H7 (cell line): Measurements from ENCODE around the gene TWNK. TPM values are rescaled to one million over a fixed set of nuclear protein-coding genes. Genes with fewer than 3 reads are reported as not detected.

Experiments
- DNase-seq: peaks from one replicate; pipeline ENCODE4 v3.0.0; 2012
- H3K27me3 ChIP-seq: 2 replicates; pipeline ENCODE4 v1.6.0; 2011; ENCODE audit warnings: mild to moderate bottlenecking, low read length; ENCODE audit not compliant: control insufficient read depth, insufficient read depth
- H3K36me3 ChIP-seq: replicated peaks from 2 replicates; pipeline ENCODE4 v1.5.1; 2011; ENCODE audit warnings: low read length; ENCODE audit not compliant: control insufficient read depth, insufficient read depth
- H3K4me3 ChIP-seq: 2 replicates; pipeline ENCODE4 v1.5.1; 2011; ENCODE audit warnings: low read depth, mild to moderate bottlenecking, control low read depth, low read length, moderate library complexity; ENCODE audit not compliant: insufficient read depth
- total RNA-seq: library from RNA; depleted of rRNA; stranded (reverse); fragments of >200 nt; shearing (Covaris generic); gene quantifications from 2 replicates; pipeline ENCODE4 v1.2.3, GENCODE V29; 2014

TWNK gene
- total RNA-seq, 1 experiment from 2014 or later = 16.0 TPM

GRCh38 chr10:100997360-100998182 lies 10.2 kb downstream of the TWNK start:
- peaks cover 14% of the 10 kb centered on the region for H3K36me3 ChIP-seq
- peak overlapping the region; percentile 95 for H3K4me3 ChIP-seq
- no peaks in the 10 kb centered on the region for H3K27me3 ChIP-seq
- DNase-seq = peak; percentile 96

- H3K27me3 ChIP-seq = no peaks in the 10 kb centered on the region
- H3K36me3 ChIP-seq = peaks cover 18% of the 10 kb centered on the region
- H3K4me3 ChIP-seq = peak overlapping the region; percentile 95
- peak; percentile 95 for DNase-seq
These were observed 11.0 kb downstream of the TWNK start for GRCh38 chr10:100998183-100998990.

GRCh38 chr10:100998991-100999741 lies 11.8 kb downstream of the TWNK start:
- DNase-seq = peak; percentile 96
- H3K36me3 ChIP-seq = peaks cover 13% of the 10 kb centered on the region
- no peaks in the 10 kb centered on the region for H3K27me3 ChIP-seq
- H3K4me3 ChIP-seq = peak overlapping the region; percentile 95

- Histone ChIP-seq H3K27me3 (no peaks in the 10 kb centered on the region), H3K4me3 (peak within 1 kb of the TSS; percentile 95), H3K36me3 (peaks cover 10% of the 10 kb centered on the region)
- peak; percentile 88 for DNase-seq
These were observed 12.4 kb downstream of the TWNK start, which contains the start of gene LZTS2 for GRCh38 chr10:100999742-101000126. Gene LZTS2, plus strand, starts transcription at chr10:100999808. Its CDS starts 2,731 bp downstream, at chr10:101002539.

GRCh38 chr10:101000127-101000914 lies 13.0 kb downstream of the TWNK start:
- Histone ChIP-seq H3K36me3 (peaks cover 10% of the 10 kb centered on the region), H3K4me3 (peak overlapping the region; percentile 95), H3K27me3 (no peaks in the 10 kb centered on the region)
- peak; percentile 79 for DNase-seq

DNA sequence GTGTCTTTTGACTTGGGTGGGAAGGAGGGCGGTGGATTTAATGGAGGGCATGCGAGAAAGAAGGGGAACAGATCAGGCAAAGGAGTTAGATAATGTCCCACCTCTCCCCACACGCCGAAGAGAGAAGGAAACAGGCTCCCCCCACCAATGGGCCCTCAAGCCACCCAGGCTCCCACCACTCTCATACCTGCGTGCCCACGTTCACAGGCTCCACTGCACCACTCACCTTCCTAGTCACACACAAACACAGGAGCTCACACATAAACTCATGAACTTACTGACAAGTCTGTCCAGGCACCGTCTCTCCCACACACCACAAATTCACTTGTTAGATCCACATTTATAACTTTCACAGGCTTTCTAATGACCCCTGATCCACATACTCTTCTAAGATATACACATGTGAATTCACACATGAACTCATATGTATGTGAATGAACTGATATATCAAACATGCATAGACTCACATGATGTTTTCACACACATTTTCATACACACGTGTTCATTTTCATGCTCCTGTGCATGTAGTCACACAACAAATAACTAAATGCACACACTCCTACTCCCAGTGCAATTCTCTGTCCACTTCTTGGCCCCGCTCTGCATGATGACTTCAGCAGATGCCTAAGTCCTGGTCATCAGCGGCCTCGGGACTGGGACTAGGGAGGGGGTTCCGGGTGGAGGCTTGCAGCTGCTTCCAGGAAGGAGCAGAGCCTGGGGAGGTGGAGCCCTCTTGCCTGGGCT lies 13.7 kb downstream of the TWNK start:
- H3K36me3 ChIP-seq = peaks cover 12% of the 10 kb centered on the region
- H3K4me3 ChIP-seq = no peak overlapping the region; the same call in none of the 2 replicates
- no peaks in the 10 kb centered on the region for H3K27me3 ChIP-seq
- DNase-seq = peak; percentile 62

DNA sequence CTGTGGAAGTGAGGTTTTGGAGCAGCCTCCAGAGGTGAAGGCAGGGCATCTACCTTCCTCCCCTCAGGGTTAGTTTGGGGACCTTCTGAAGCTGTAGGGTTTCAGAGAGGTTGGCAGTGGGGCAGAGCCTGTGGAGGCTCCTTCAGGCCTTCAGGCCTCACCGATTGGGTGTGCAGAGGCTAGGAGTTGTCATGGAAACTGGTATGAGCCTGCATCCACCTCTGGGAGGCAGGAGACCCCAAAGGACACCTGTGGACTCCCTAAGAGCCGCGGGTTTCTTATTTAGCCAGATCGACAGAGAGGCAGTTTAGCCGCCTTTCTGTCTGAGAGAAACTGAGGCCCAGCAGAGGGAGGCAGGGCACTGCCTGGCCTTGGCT lies 14.3 kb downstream of the TWNK start:
- Histone ChIP-seq H3K4me3 (no peak overlapping the region), H3K27me3 (no peaks in the 10 kb centered on the region), H3K36me3 (peaks cover 14% of the 10 kb centered on the region)
- DNase-seq = peak; percentile 62

GRCh38 chr10:101002456-101002855 lies 15.1 kb downstream of the TWNK start:
- Histone ChIP-seq H3K4me3 (no peak overlapping the region), H3K36me3 (peaks cover 14% of the 10 kb centered on the region), H3K27me3 (no peaks in the 10 kb centered on the region)
- DNase-seq = no peak

DNA sequence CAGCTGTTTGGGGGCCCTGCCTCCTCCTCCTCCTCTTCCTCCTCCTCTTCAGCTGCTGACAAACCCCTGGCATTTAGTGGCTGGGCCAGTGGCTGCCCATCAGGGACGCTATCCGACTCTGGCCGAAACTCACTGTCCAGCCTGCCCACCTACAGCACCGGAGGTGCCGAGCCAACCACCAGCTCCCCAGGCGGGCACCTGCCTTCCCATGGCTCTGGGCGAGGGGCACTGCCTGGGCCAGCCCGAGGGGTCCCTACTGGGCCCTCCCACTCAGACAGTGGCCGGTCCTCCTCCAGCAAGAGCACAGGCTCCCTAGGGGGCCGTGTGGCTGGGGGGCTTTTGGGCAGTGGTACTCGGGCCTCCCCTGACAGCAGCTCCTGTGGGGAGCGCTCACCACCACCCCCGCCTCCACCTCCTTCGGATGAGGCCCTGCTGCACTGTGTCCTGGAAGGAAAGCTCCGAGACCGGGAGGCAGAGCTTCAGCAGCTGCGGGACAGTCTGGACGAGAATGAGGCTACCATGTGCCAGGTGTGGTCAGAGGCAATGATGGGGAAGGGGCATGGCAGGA lies 16.4 kb downstream of the TWNK start:
- DNase-seq = no peak
- Histone ChIP-seq H3K4me3 (no peak overlapping the region), H3K27me3 (no peaks in the 10 kb centered on the region), H3K36me3 (peaks cover 14% of the 10 kb centered on the region)

GRCh38 chr10:101005361-101005760 lies 18.0 kb downstream of the TWNK start:
- no peak overlapping the region for H3K4me3 ChIP-seq
- H3K27me3 ChIP-seq = no peaks in the 10 kb centered on the region
- peaks cover 14% of the 10 kb centered on the region for H3K36me3 ChIP-seq
- no peak for DNase-seq

DNA sequence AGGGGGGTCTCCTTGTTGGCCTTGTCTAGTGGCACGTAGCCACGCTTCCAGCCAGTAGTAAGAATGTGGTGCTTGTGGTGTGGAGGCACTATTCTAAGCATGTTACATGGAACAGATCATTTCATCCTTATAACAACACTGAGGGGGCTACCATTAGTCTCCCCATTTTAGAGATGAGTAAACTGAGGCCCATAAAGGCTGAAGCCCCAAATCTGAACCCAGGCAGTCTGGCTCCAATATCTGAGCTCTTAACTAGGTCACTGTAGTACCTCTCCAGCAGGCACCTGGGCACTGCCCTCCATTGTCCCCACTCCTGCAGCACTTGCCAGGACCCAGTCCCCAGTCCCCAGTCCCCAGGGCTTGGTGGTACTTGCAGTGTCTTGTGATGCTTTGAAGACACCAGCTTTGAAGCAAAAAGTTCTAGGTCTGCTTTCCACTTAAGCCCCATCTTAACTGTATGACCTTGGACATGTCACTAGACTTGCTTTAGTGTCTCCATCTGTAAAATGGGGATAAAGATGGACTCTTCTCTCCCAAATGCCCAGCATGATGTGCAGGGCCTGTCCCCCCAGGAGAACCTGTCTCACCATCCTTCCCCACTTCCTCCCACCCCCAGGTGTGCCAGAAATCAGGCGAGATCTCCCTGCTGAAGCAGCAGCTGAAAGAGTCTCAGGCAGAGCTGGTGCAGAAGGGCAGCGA lies 18.7 kb downstream of the TWNK start:
- peaks cover 14% of the 10 kb centered on the region for H3K36me3 ChIP-seq
- DNase-seq = no peak

DNA sequence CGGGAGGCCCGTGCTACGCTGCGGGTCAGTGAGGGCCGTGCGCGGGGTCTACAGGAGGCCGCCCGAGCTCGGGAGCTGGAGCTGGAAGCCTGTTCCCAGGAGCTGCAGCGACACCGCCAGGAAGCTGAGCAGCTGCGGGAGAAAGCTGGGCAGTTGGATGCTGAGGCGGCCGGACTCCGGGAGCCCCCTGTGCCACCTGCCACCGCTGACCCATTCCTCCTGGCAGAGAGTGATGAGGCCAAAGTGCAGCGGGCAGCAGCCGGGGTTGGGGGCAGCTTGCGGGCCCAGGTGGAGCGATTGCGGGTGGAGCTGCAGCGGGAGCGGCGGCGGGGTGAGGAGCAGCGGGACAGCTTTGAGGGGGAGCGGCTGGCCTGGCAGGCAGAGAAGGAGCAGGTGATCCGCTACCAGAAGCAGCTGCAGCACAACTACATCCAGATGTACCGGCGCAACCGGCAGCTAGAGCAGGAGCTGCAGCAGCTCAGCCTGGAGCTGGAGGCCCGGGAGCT lies 19.3 kb downstream of the TWNK start:
- no peak for DNase-seq
- Histone ChIP-seq H3K27me3 (no peaks in the 10 kb centered on the region), H3K36me3 (peaks cover 14% of the 10 kb centered on the region), H3K4me3 (no peak overlapping the region)

More for the DNA sequence above, 18.7 kb downstream of the TWNK start:
- no peak overlapping the region for H3K4me3 ChIP-seq
- H3K27me3 ChIP-seq = no peaks in the 10 kb centered on the region
